Measurements from ENCODE around the gene MORC4.

DNA sequence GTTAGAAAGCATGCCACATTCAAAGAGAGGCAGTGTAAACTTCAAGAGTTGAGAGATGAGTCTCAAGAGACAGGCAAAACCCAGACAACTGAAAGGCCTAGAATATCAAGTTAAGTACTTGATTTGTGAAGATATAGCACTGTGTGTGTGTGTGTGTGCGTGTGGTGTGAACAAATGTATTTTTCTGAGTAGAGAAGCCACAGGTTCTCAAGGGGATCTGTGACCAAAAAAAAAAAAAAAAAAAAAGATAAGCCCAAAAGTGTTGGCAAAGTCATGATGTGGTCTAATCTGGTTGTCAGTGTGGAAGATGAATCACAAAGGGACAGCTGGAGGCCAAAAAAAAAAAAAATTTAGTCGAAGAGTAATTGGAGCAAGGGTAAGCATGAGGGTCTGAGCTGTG is 100.7 kb downstream of the MORC4 start:
- no peak for TF ChIP-seq POLR2A (IDR thresholded peaks at IDR 0.05; ENCODE audit: low read length)
- TF ChIP-seq GATA1 (IDR thresholded peaks at IDR 0.05; ENCODE audit: low read depth, low read length) = no peak
